ENCODE data around the gene PMM1. TPM values are rescaled to one million over a fixed set of nuclear protein-coding genes. Genes with fewer than 3 reads are reported as not detected.

Gene PMM1
- total RNA-seq, 1 experiment from 2014 or later, result 49.3 TPM

DNA sequence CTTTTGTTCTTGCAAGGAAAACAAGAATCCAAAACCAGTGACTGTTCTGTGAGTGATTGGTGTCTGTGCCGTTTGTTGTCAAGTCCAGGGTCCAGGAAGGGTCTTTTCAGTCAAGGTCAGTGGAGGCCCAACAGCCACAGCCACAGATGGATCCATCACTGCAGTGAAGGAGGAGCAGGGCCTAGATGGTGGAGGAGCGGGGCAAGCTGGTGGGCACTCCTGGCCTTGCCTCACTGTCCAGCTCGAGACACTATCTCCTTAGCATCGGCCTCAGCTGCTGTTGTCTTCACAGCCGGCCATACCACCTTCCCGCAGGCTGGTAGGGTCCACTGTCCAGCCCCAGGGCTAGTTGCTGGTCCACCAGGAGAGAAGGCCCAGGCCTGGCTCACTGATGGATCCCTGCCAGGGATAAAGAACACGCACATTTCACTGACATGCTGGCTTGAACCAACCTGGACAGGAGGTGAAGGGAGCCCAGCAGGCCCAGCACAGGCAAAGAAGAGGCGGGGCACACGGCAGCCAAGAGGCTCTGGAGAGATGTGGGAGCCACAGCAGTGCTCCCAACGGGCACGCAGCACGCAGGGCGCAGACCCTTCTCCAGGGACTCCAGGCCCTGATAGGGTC, 60.6 kb downstream of the PMM1 start:
- no peaks in the 10 kb centered on the region for H3K9me2 ChIP-seq (ENCODE audit: insufficient read depth)
- H3K27me3 ChIP-seq (ENCODE audit: insufficient read depth, low read depth), result no peaks in the 10 kb centered on the region
- H4K20me1 ChIP-seq (ENCODE audit: insufficient read depth), result peaks cover 94% of the 10 kb centered on the region
- no TSS peak for BruUV-seq (replicated peaks)
- ChIA-PET POLR2A (ENCODE audit: unreplicated experiment) (no interaction called here), CTCF (no interaction called here)
- intact Hi-C loops (cut with micrococcal nuclease; ENCODE audit: unreplicated experiment), result no loop called here
- H3F3A ChIP-seq (ENCODE audit: insufficient read depth, low read depth), result peaks cover 88% of the 10 kb centered on the region
- H3K4me3 ChIP-seq, result no peak overlapping the region
- no peaks in the 10 kb centered on the region for H3K4me1 ChIP-seq (replicated peaks; ENCODE audit: insufficient read depth)
- TF ChIP-seq EZH2 (IDR thresholded peaks at IDR 0.05; ENCODE audit: low read depth), result no peak
- TF ChIP-seq, protein P1, sequence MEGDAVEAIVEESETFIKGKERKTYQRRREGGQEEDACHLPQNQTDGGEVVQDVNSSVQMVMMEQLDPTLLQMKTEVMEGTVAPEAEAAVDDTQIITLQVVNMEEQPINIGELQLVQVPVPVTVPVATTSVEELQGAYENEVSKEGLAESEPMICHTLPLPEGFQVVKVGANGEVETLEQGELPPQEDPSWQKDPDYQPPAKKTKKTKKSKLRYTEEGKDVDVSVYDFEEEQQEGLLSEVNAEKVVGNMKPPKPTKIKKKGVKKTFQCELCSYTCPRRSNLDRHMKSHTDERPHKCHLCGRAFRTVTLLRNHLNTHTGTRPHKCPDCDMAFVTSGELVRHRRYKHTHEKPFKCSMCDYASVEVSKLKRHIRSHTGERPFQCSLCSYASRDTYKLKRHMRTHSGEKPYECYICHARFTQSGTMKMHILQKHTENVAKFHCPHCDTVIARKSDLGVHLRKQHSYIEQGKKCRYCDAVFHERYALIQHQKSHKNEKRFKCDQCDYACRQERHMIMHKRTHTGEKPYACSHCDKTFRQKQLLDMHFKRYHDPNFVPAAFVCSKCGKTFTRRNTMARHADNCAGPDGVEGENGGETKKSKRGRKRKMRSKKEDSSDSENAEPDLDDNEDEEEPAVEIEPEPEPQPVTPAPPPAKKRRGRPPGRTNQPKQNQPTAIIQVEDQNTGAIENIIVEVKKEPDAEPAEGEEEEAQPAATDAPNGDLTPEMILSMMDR (conservative IDR thresholded peaks at IDR 0.05), result no peak
- H3K79me2 ChIP-seq (ENCODE audit: low read depth), result peaks cover 19% of the 10 kb centered on the region
- no peak overlapping the region for H2AFZ ChIP-seq
- H3K9me3 ChIP-seq (ENCODE audit: insufficient read depth, low read depth), result no peaks in the 10 kb centered on the region
- H3K27ac ChIP-seq, result no peak overlapping the region
- H3K36me3 ChIP-seq (ENCODE audit: low read depth), result peaks cover 41% of the 10 kb centered on the region
- H3K4me2 ChIP-seq, result no peak overlapping the region
- DNase-seq, result no peak

- no peaks in the 10 kb centered on the region for H3K27me3 ChIP-seq (ENCODE audit: insufficient read depth, low read depth)
- no peak overlapping the region for H2AFZ ChIP-seq
- no peak for TF ChIP-seq EZH2 (IDR thresholded peaks at IDR 0.05; ENCODE audit: low read depth)
- TF ChIP-seq, protein P1 (conservative IDR thresholded peaks at IDR 0.05), result no peak
- no peaks in the 10 kb centered on the region for H3K9me3 ChIP-seq (ENCODE audit: insufficient read depth, low read depth)
- H3K9me2 ChIP-seq (ENCODE audit: insufficient read depth), result no peaks in the 10 kb centered on the region
- TSS peak; percentile 18 for BruUV-seq (replicated peaks)
- H4K20me1 ChIP-seq (ENCODE audit: insufficient read depth), result peaks cover 89% of the 10 kb centered on the region
- intact Hi-C loops (cut with micrococcal nuclease; ENCODE audit: unreplicated experiment), result no loop called here
- no peak for DNase-seq
- peaks cover 12% of the 10 kb centered on the region for H3K79me2 ChIP-seq (ENCODE audit: low read depth)
- H3K4me3 ChIP-seq, result no peak overlapping the region
- no peak overlapping the region for H3K4me2 ChIP-seq
- H3F3A ChIP-seq (ENCODE audit: insufficient read depth, low read depth), result peaks cover 88% of the 10 kb centered on the region
- CTCF ChIA-PET, result interaction anchor here (1.5 kb wide), 1 partner anchor 10 kb away, joined by 5 read pairs; no protein-coding TSS in a partner anchor
- no peak overlapping the region for H3K27ac ChIP-seq
- peaks cover 39% of the 10 kb centered on the region for H3K36me3 ChIP-seq (ENCODE audit: low read depth)
- no peaks in the 10 kb centered on the region for H3K4me1 ChIP-seq (replicated peaks; ENCODE audit: insufficient read depth)
- POLR2A ChIA-PET (ENCODE audit: unreplicated experiment), result no interaction called here
Observed at GRCh38 chr22:41528132-41528766, 61.4 kb downstream of the PMM1 start.

Other genes starting within 250 kb of the PMM1 start
- 19.4 and 28.2 TPM in 2 replicates for gene TEF, start 207.9 kb downstream of the PMM1 start, total RNA-seq (2021)
- gene TOB2, start 143.0 kb downstream of the PMM1 start, total RNA-seq (2021), result 50.0 and 57.4 TPM in 2 replicates
- gene PHF5A, start 121.1 kb downstream of the PMM1 start, total RNA-seq (2021), result 49.1 and 62.9 TPM in 2 replicates
- gene ACO2, start 120.7 kb downstream of the PMM1 start, total RNA-seq (2021), result 76.7 and 80.0 TPM in 2 replicates
- gene POLR3H, start 45.4 kb downstream of the PMM1 start, total RNA-seq (2021), result 47.6 and 49.7 TPM in 2 replicates
- gene CSDC2, start 28.8 kb downstream of the PMM1 start, total RNA-seq (2021), result 0.13 TPM in 1 of 2 replicates, not detected in the other
- gene DESI1, start 31.2 kb upstream of the PMM1 start, total RNA-seq (2021), result 38.8 and 52.7 TPM in 2 replicates
- gene XRCC6, start 31.5 kb upstream of the PMM1 start, total RNA-seq (2021), result 386 and 486 TPM in 2 replicates
- gene SNU13, start 99.0 kb upstream of the PMM1 start, total RNA-seq (2021), result 197 and 229 TPM in 2 replicates
- 0.55 and 0.61 TPM in 2 replicates for gene MEI1, start 109.7 kb upstream of the PMM1 start, total RNA-seq (2021)
- 29.0 and 33.3 TPM in 2 replicates for gene CCDC134, start 210.8 kb upstream of the PMM1 start, total RNA-seq (2021)
- gene SREBF2, start 243.3 kb upstream of the PMM1 start, total RNA-seq (2021), result 163 and 196 TPM in 2 replicates

All from PC-9 (cell line).